Astrocyte (in vitro differentiated cells and primary cell): ENCODE data around the gene CCT5. TPM values are rescaled to one million over a fixed set of nuclear protein-coding genes. Genes with fewer than 3 reads are reported as not detected.

ENCODE experiments used
- DNase-seq: peaks from one replicate; pipeline ENCODE4 v3.0.0-alpha.2; 2010; ENCODE audit warnings: low read depth
- FAIRE-seq: peaks from 2 replicates; lab custom pipeline; 2011; peaks lifted over from hg19 to GRCh38; lab: Jason Lieb, UNC
- H2AFZ ChIP-seq: 2 replicates; pipeline ENCODE4 v1.6.0; 2012; ENCODE audit warnings: low read depth, low read length, inconsistent platforms
- H3K27ac ChIP-seq: 2 replicates; pipeline ENCODE4 v1.5.1; 2011; ENCODE audit warnings: low read depth, low read length, inconsistent platforms
- H3K27me3 ChIP-seq: 2 replicates; pipeline ENCODE4 v1.6.0; 2011; ENCODE audit warnings: low read length, inconsistent platforms; ENCODE audit not compliant: insufficient read depth
- H3K36me3 ChIP-seq: 2 replicates; pipeline ENCODE4 v1.5.1; 2011; ENCODE audit warnings: low read length, inconsistent platforms; ENCODE audit not compliant: insufficient read depth
- H3K4me1 ChIP-seq: 2 replicates; pipeline ENCODE4 v1.5.1; 2011; ENCODE audit warnings: low read length, inconsistent platforms; ENCODE audit not compliant: insufficient read depth
- H3K4me2 ChIP-seq: 2 replicates; pipeline ENCODE4 v1.6.0; 2012; ENCODE audit warnings: low read length, inconsistent platforms
- H3K4me3 ChIP-seq: 2 replicates; pipeline ENCODE4 v1.5.1; 2011; ENCODE audit warnings: low read depth, mild to moderate bottlenecking, low read length, inconsistent platforms; ENCODE audit not compliant: insufficient read depth
- H3K79me2 ChIP-seq: 2 replicates; pipeline ENCODE4 v1.6.0; 2012; ENCODE audit warnings: mild to moderate bottlenecking, low read length, inconsistent platforms; ENCODE audit not compliant: insufficient read depth
- H3K9ac ChIP-seq: 2 replicates; pipeline ENCODE4 v1.6.0; 2012; ENCODE audit warnings: mild to moderate bottlenecking, low read length, inconsistent platforms
- H3K9me3 ChIP-seq: 2 replicates; pipeline ENCODE4 v1.5.1; 2012; ENCODE audit warnings: low read depth, mild to moderate bottlenecking, low read length, inconsistent platforms; ENCODE audit not compliant: insufficient read depth
- H4K20me1 ChIP-seq: 2 replicates; pipeline ENCODE4 v1.6.0; 2012; ENCODE audit warnings: low read length, inconsistent platforms; ENCODE audit not compliant: insufficient read depth
- H3K27ac Mint-ChIP-seq: one replicate; pipeline ENCODE4 v1.8.0; 2021; ENCODE audit warnings: mild to moderate bottlenecking, mixed read lengths; ENCODE audit not compliant: unreplicated experiment
- H3K27me3 Mint-ChIP-seq: one replicate; pipeline ENCODE4 v1.8.0; 2021; ENCODE audit warnings: low read depth, mixed read lengths; ENCODE audit not compliant: unreplicated experiment
- H3K36me3 Mint-ChIP-seq: one replicate; pipeline ENCODE4 v1.8.0; 2021; ENCODE audit warnings: low read depth, mixed read lengths; ENCODE audit not compliant: unreplicated experiment
- H3K4me1 Mint-ChIP-seq: one replicate; pipeline ENCODE4 v1.8.0; 2021; ENCODE audit warnings: low read depth, mixed read lengths; ENCODE audit not compliant: unreplicated experiment
- H3K4me3 Mint-ChIP-seq: one replicate; pipeline ENCODE4 v1.8.0; 2021; ENCODE audit warnings: mild to moderate bottlenecking, moderate library complexity, mixed read lengths; ENCODE audit not compliant: unreplicated experiment
- H3K9me3 Mint-ChIP-seq: one replicate; pipeline ENCODE4 v1.8.0; 2021; ENCODE audit warnings: mild to moderate bottlenecking, mixed read lengths; ENCODE audit not compliant: unreplicated experiment
- CTCF ChIP-seq: IDR thresholded peaks from 2 replicates; pipeline ENCODE4 v1.5.1; 2011; ENCODE audit warnings: low read depth, mild to moderate bottlenecking, inconsistent platforms, low read length, moderate library complexity; ENCODE audit not compliant: insufficient read depth
- EZH2 ChIP-seq: IDR thresholded peaks from 2 replicates; pipeline ENCODE4 v1.6.1; 2012; ENCODE audit warnings: mild to moderate bottlenecking, low read length, inconsistent platforms; ENCODE audit not compliant: insufficient read depth
- total RNA-seq: library from RNA; stranded (reverse); gene quantifications from 2 replicates; pipeline ENCODE4 v1.2.1, GENCODE V29; 2021

Gene CCT5
- total RNA-seq, 1 donor from 2014 or later, result 276 TPM

GRCh38 chr5:10301842-10302610 is 51.9 kb downstream of the CCT5 start:
- no peak overlapping the region for H3K9ac ChIP-seq
- H3K4me2 ChIP-seq, result no peak overlapping the region
- peaks cover 15% of the 10 kb centered on the region for H4K20me1 ChIP-seq
- Mint-ChIP-seq H3K27me3 (no peaks in the 10 kb centered on the region), H3K4me3 (no peak overlapping the region), H3K4me1 (peaks cover 11% of the 10 kb centered on the region), H3K36me3 (peaks cover 9% of the 10 kb centered on the region), H3K9me3 (peaks cover 4% of the 10 kb centered on the region), H3K27ac (no peak overlapping the region)
- no peak overlapping the region for H2AFZ ChIP-seq
- DNase-seq (peak; percentile 20), FAIRE-seq (no peak)
- H3K27me3 ChIP-seq, result no peaks in the 10 kb centered on the region
- no peak overlapping the region for H3K27ac ChIP-seq
- no peaks in the 10 kb centered on the region for H3K36me3 ChIP-seq
- peaks cover 10% of the 10 kb centered on the region for H3K79me2 ChIP-seq
- TF ChIP-seq CTCF (no peak), EZH2 (no peak)
- no peaks in the 10 kb centered on the region for H3K4me1 ChIP-seq
- H3K9me3 ChIP-seq, result no peaks in the 10 kb centered on the region
- no peak overlapping the region for H3K4me3 ChIP-seq

- no peak for TF ChIP-seq CTCF
- TF ChIP-seq EZH2, result no peak
- H3K27me3 Mint-ChIP-seq, result no peaks in the 10 kb centered on the region
- DNase-seq (no peak), FAIRE-seq (no peak)
- H3K79me2 ChIP-seq, result peaks cover 10% of the 10 kb centered on the region
- no peak overlapping the region for H3K9ac ChIP-seq
- H3K27me3 ChIP-seq, result no peaks in the 10 kb centered on the region
- peaks cover 4% of the 10 kb centered on the region for H3K9me3 Mint-ChIP-seq
- no peak overlapping the region for H2AFZ ChIP-seq
- peaks cover 9% of the 10 kb centered on the region for H3K36me3 Mint-ChIP-seq
- no peak overlapping the region for H3K4me2 ChIP-seq
- H3K4me3 ChIP-seq, result no peak overlapping the region
- no peak overlapping the region for H3K27ac Mint-ChIP-seq
- peaks cover 11% of the 10 kb centered on the region for H3K4me1 Mint-ChIP-seq
- no peaks in the 10 kb centered on the region for H3K36me3 ChIP-seq
- H3K9me3 ChIP-seq, result no peaks in the 10 kb centered on the region
- no peak overlapping the region for H3K27ac ChIP-seq
- no peaks in the 10 kb centered on the region for H3K4me1 ChIP-seq
- peaks cover 10% of the 10 kb centered on the region for H4K20me1 ChIP-seq
- H3K4me3 Mint-ChIP-seq, result no peak overlapping the region
Observed at GRCh38 chr5:10303201-10303600, 53.1 kb downstream of the CCT5 start.

- H2AFZ ChIP-seq, result no peak overlapping the region
- peaks cover 9% of the 10 kb centered on the region for H3K36me3 Mint-ChIP-seq
- H3K9ac ChIP-seq, result no peak overlapping the region
- H3K4me3 Mint-ChIP-seq, result no peak overlapping the region
- no peaks in the 10 kb centered on the region for H3K27me3 ChIP-seq
- no peak for FAIRE-seq
- H3K4me1 Mint-ChIP-seq, result peaks cover 11% of the 10 kb centered on the region
- no peaks in the 10 kb centered on the region for H3K36me3 ChIP-seq
- no peak overlapping the region for H3K4me3 ChIP-seq
- H3K27ac ChIP-seq, result no peak overlapping the region
- peaks cover 10% of the 10 kb centered on the region for H3K79me2 ChIP-seq
- no peaks in the 10 kb centered on the region for H3K9me3 ChIP-seq
- H3K27ac Mint-ChIP-seq, result no peak overlapping the region
- H3K9me3 Mint-ChIP-seq, result peaks cover 4% of the 10 kb centered on the region
- TF ChIP-seq EZH2 (no peak), CTCF (no peak)
- H3K27me3 Mint-ChIP-seq, result no peaks in the 10 kb centered on the region
- DNase-seq, result no peak
- H4K20me1 ChIP-seq, result peaks cover 10% of the 10 kb centered on the region
- H3K4me2 ChIP-seq, result no peak overlapping the region
- H3K4me1 ChIP-seq, result no peaks in the 10 kb centered on the region
Observed at GRCh38 chr5:10303699-10304170, 53.7 kb downstream of the CCT5 start.
